Spleen (tissue), 7 donors: ENCODE results near the gene NDUFB8.

Experiments used
- POLR2A ChIP-seq, 3 donors: fragments of 450-650 bp; IDR thresholded peaks; one replicate each; pipeline ENCODE4 v1.5.1; 2017; ENCODE audit warnings: antibody characterized with exemption in 3 of 3, mild to moderate bottlenecking in 1 of 3
- POLR2AphosphoS5 ChIP-seq, 3 donors: sonication (generic); formaldehyde crosslinking; IDR thresholded peaks; one replicate each; pipeline ENCODE4 v1.5.1; 2017; ENCODE audit warnings: antibody characterized with exemption in 3 of 3
- TF ChIP-seq, protein P1 (sequence below), 11 experiments: fragments of 200-600 bp in 7 of 11; fragments of 450-650 bp in 4 of 11; sonication (generic) in 4 of 11; IDR thresholded peaks in 8 of 11; conservative IDR thresholded peaks in 3 of 11; 1 replicate in 7 of 11; 2 replicates in 4 of 11; pipeline versions ENCODE4 v1.4.0 to v1.8.0; 2016 to 2021; ENCODE audit warnings: antibody characterized with exemption in 11 of 11, inconsistent platforms in 4 of 11, mild to moderate bottlenecking in 1 of 11
- donor health status: DM: no; HTN: no; CAD: no; lungs with moderate emphysema.
- donor health status: DM: no; HTN: no; CAD: no.
- donor health status: DM: no; HTN: no; CAD: no.

DNA sequence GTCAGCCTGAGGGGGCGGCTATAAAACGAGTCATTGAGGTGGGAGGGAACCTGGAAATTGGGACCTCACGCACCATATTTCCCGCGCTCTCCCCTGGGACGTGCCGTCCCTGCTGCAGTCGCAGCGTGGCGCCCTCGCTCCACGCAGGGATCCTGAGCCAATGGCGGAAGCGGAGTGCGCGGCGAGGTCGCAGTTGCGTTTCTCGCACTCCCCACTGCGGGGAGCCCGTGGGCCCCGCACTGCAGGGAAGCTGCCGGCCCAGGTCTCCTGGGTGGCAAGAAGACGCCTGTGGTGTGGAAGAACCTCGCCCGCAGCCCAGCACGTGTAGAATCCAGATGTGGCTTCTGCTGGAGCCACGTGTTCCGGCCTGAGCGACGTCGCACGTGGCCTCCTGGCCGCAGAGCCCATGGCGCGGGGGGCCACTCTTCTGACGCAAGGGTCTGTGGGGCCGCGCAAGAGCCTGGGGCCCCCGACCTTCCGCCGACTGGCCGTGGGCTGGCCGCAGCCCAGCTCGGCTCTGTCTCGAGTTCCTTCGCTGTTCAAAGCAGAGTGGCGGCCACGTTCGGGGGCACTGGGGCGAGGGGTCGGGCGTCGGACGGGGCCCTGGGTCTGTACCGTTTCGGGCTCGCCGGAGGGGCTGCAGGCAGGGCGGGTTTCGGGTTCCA, 32.5 kb upstream of the NDUFB8 start:
- TF ChIP-seq POLR2A (IDR thresholded peaks at IDR 0.05) (no peak), POLR2AphosphoS5 (IDR thresholded peaks at IDR 0.05) (peak; percentile 70 to 88 (median 73))
- TF ChIP-seq, protein P1, sequence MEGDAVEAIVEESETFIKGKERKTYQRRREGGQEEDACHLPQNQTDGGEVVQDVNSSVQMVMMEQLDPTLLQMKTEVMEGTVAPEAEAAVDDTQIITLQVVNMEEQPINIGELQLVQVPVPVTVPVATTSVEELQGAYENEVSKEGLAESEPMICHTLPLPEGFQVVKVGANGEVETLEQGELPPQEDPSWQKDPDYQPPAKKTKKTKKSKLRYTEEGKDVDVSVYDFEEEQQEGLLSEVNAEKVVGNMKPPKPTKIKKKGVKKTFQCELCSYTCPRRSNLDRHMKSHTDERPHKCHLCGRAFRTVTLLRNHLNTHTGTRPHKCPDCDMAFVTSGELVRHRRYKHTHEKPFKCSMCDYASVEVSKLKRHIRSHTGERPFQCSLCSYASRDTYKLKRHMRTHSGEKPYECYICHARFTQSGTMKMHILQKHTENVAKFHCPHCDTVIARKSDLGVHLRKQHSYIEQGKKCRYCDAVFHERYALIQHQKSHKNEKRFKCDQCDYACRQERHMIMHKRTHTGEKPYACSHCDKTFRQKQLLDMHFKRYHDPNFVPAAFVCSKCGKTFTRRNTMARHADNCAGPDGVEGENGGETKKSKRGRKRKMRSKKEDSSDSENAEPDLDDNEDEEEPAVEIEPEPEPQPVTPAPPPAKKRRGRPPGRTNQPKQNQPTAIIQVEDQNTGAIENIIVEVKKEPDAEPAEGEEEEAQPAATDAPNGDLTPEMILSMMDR (IDR thresholded peaks at IDR 0.05 in 8 of 11, conservative IDR thresholded peaks at IDR 0.05 in 3 of 11), result peak; percentile 48 to 91 (median 79)
